CD4-positive, alpha-beta T cell treated with Interleukin-2 at 100 ng/mL for 4 hours (primary cell): ENCODE measurements around the gene GDPD3.

ENCODE experiments used
- DNase-seq: peaks from one replicate; pipeline ENCODE4 v3.0.0-alpha.2; 2020; ENCODE audit warnings: low spot score

Gene GDPD3

DNA sequence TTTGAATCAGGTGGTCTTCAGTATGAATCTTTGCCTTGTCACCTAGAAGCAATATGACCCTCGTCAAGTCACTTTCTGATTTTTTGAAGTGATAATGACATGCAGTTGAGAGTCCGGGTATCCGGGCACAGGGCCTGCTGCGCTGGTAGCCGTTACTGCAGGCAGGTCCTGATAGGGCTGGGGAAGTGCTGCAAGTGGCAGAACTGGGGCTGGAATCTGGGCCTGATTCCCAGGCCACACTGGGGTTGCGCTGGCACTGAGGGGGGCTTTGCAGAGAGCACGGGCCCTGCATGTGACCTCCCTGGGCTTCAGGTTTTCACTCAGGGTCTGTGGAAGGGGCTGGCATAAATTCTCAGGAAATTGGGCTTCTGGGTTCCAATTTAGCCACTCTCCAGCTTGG, 34.6 kb downstream of the GDPD3 start:
- no peak for DNase-seq

DNA sequence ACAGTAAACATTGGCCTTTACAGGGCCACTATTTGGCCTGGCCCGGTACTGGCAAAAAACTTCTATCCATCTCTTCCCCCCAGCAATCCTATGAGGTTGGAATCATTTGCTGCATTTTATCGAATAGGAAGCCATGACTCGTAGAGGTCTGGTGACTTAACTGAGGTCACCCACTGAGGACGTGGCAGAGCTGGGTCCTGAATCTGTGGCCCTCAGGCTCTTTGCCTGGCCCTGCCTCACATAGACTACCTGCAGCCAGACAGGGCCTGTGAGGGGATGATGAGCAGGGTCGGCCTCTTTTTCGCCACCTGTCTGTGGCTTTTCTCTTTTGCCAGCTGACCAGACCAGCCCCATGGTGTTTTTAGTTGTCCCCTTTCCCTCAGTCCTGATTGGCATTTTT, 35.7 kb downstream of the GDPD3 start:
- DNase-seq = no peak

DNA sequence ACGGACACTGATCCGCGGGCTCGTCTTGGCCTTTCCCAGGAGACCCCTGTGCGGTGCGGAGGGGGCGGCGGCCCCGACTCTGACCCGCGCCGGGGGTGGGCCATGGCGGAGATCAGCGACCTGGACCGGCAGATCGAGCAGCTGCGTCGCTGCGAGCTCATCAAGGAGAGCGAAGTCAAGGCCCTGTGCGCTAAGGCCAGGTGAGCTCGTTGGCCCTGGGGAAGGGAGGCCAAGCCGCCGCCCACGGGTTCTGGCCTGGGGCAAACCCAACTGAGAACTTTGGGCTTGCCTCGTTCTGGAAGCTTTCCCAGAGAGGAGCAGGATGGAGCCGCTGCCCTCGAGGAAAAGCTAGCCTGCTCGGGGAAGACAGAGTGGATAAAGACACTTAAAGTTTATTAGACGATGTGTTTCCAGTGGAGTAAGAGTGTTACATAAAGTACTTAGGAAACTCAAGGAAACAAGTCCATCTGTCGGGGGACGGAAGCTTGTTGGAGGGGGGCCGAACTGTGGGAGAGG, 37.0 kb downstream of the GDPD3 start:
- no peak for DNase-seq

DNA sequence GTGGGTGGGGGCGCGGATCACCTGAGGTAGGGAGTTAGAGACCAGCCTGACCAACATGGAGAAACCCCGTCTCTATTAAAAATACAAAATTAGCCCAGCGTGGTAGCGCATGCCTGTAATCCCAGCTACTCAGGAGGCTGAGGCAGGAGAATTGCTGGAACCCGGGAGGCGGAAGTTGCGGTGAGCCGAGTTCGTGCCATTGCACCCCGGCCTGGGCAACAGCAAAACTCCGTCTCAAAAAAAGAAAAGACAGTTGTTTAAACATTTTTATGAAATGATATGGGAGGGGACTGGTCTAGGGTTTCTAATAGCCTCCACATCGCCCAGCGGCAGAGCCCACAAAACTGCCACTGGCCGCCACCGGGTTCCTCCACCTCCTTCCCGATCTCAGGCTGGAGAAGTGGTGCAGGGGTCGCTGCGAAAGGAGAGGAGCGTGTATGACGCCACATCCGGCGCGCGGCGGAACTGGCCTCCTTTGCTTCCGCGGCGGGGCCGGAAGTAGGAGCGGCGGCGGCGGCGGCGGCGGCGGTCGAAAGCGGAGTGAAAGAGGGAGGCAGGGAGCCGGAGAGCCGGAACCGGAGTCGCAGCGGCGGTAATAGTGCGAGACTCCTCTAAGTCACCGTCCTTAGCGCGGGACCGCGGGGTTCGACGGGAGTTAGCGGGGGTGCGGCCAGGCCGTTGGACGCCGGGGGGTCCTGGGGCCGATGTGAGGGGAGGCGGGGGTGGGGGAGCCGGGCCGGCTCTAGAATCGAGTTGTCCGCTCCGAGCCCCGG, 37.6 kb downstream of the GDPD3 start, which contains the start of gene PPP4C:
PPP4C (plus strand) TSS at position 492 of the 773 bp plus-strand sequence. CDS start 384 bp downstream, outside the sequence.
- DNase-seq = peak; percentile 84

DNA sequence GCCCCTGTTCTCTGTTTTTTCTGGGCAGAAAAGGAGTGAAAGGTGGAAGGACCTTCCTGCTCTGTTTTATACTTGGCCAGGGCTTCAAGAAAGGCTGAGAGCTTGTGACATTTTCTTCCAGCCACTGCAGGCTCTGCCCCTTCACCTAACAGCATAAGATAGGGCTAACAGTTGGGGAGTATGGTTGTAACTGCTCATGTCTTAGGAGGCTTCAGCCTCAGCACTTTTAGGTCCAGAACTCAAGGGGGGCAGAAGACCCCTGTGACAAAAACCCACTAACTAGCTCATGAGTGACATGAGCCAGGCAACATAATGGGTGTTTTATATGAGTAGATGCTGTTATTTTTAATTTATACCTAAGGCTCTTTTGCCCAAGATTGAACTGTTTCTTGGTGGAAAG, 42.8 kb downstream of the GDPD3 start:
- no peak for DNase-seq

DNA sequence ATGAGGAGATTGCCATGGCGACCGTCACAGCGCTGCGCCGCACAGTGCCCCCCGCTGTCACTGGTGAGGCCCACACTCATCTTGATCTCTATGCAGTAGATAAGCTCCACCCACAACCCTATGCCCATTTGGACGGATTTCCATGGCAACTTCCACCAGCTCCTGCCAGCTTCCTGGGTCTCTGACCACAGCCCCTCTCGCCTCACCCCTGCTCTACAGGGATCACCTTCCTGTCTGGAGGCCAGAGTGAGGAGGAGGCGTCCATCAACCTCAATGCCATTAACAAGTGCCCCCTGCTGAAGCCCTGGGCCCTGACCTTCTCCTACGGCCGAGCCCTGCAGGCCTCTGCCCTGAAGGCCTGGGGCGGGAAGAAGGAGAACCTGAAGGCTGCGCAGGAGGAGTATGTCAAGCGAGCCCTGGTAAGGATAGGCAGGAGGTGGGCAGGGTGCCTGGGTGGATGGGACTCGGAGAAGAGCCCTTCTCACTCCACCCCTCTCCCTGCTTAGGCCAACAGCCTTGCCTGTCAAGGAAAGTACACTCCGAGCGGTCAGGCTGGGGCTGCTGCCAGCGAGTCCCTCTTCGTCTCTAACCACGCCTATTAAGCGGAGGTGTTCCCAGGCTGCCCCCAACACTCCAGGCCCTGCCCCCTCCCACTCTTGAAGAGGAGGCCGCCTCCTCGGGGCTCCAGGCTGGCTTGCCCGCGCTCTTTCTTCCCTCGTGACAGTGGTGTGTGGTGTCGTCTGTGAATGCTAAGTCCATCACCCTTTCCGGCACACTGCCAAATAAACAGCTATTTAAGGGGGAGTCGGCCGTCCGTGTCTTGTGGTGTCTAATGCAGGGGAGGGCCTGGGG, 43.5 kb downstream of the GDPD3 start:
- no peak for DNase-seq

DNA sequence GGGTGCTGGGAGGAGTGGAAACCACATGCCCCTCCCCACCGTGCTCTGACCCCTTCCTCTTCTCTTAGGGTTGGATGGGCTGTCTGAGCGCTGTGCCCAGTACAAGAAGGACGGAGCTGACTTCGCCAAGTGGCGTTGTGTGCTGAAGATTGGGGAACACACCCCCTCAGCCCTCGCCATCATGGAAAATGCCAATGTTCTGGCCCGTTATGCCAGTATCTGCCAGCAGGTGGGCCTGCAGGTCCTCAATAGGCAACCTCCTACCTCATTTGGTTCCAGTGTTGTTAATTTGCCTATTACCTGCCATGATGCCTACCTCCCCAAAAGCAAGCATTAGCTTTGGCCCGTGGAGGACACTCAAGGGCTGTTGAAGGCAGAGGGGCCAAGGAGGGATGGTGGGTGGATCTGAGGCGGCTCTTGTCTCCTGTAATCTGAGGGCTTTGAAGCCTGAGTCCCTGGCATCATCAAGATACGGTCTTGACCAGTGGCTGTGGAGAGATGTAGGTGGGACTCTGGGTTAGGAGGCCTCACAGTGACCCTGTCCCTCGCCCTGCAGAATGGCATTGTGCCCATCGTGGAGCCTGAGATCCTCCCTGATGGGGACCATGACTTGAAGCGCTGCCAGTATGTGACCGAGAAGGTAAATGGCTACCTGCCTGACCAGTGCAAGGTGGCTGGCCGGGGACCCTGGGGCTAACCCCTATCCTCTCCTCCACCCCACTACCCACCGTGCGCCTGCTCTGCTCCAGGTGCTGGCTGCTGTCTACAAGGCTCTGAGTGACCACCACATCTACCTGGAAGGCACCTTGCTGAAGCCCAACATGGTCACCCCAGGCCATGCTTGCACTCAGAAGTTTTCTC, 44.4 kb downstream of the GDPD3 start:
- peak; percentile 55 for DNase-seq

DNA sequence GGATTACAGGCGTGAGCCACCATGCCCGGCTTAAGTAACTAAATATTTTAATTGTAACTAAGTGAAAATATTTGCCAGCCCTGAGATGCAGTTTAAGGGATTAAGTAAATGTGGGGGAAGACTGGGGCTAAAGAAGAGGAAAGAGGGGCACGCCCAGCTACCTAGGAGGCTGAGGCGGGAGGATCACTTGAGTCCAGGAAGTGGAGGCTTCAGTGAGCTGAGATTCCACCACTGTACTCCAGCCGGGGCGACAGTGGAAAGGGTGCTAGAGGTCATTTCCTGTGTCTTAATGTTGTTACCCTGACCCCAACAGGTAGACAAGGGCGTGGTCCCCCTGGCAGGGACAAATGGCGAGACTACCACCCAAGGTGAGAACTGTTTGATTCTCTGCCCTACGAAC, 45.0 kb downstream of the GDPD3 start:
- DNase-seq = no peak

DNA sequence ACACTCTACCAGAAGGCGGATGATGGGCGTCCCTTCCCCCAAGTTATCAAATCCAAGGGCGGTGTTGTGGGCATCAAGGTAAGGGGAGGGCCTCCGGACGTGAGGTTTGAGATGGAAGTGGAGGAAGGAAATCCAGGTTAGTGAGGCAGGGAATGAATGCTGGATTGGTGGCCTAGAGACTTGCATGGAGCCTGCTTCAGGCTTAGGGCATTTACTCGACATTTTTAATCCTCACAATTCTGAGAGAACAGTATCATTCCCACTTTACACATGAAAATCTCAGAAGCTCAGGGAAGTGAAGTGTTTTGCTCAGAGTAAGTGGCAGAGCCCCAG, 45.8 kb downstream of the GDPD3 start:
- DNase-seq = no peak

DNA sequence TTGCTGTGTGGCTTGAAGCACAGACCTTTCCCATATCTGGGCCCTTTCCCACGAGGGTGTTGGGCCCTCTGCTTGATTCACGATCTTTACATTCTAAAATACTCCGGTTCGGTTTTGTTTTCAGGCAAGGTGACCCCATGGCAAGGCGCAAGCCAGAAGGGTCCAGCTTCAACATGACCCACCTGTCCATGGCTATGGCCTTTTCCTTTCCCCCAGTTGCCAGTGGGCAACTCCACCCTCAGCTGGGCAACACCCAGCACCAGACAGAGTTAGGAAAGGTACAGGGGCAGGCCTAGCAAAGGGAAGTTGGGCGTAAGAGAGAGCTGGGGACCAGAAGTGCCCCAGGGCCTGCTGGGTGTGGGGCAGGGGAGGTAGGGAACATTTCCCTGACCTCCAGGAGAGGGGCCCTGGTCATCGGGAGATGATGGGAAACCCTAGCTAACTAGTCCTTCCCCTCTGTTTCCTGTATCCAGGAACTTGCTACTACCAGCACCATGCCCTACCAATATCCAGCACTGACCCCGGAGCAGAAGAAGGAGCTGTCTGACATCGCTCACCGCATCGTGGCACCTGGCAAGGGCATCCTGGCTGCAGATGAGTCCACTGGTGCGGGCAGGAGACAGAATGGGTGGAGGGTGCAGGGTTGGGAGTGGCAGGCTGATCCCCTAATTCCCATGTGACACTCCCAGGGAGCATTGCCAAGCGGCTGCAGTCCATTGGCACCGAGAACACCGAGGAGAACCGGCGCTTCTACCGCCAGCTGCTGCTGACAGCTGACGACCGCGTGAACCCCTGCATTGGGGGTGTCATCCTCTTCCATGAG, 46.4 kb downstream of the GDPD3 start:
- DNase-seq = no peak

DNA sequence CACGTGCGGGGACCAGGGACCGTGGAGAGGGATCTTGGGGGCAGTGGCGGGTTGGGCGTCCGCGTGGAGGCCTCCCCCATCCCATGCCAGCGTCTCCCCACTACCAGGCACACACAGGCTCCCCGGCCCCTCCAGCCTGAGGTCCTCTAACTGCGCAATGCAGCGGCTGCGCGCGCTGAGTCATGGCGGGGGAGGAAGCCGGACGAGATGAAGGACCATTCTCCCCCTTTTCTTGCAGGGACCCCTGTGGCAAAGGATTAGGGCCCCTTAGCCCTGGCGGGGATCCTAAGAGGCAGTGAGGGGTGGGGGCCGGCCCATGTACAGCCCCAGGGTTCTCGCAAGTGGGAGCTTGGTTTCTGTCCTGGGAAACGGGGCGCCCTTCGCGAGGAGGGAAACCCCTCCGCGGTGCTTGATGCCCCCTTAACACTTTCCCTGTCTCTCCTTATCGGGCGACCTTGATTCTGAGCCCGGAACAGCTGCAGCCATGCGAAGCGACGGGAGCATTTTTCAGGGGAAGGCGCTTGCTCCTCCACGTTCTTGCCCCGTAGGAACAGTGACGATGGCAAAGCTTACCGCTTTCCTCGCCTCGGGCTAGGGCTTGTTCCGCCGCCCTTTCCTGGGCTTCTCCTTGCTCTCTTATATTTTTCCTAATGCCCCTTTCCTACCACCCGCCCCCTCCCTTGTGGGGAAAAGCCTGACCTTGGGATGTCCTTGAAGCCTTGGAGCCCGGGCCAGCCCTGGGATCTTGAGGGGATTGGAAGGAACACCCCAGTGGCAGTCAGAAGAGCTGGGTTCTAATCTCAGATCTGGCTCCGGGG, 47.2 kb downstream of the GDPD3 start:
- peak; percentile 22 for DNase-seq

DNA sequence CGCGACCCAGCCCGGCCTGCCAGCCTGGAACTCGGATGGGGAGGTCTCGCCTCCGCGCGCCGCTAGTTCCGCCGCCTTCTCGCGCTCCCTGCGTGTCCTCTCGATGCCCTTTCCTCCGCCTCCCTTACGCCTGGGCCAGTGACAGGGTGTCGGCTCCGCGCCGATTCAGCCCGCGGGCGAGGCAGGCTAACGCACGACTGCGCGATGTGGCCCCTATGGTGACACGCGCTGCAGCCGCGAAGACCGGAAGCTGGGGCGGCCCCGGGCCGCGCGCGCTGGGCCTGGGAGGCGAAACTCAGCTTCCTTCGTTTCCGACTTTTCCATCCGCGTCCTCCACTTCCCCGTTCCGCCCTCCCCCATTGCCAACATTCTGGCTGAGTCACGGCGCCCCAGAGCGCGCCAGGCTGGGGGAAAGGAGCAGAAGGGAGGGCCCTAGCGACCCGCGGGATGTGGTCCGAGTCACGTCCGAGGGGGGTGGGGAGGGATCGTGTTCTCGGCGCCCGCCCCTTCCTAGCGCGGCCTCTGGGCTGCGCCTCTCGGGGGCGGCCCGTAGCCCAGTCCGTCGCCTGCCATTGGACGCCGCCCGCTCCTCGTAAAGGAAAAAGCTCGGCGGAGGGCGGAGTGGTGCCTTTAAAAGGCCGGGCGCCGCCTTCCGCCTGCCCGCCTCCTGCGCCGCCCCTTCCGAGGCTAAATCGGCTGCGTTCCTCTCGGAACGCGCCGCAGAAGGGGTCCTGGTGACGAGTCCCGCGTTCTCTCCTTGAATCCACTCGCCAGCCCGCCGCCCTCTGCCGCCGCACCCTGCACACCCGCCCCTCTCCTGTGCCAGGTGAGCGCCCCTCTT, 48.0 kb downstream of the GDPD3 start, which contains the start of gene ALDOA:
ALDOA (plus strand) TSS at position 659 of the 841 bp plus-strand sequence. CDS start 1,138 bp downstream, outside the sequence.
- DNase-seq = peak; percentile 95

DNA sequence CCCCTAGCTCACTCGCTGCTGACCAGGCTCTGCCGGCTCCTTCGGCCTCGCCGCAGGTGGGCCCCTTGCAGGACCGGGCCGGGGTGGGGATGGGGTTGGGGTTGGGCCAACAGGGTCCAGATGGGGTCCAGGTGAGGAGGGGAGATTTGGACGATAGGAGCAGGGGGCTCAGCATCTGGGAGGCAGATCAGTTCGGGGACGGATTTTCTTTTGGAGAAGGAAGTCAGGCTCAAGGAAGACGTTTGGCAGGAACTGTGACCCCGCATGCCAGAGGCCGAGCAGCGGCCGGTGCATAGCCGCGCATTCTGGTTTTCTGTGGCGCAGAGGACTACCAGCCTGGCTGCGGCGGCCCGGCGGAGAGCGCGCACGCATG, 48.6 kb downstream of the GDPD3 start:
- no peak for DNase-seq

DNA sequence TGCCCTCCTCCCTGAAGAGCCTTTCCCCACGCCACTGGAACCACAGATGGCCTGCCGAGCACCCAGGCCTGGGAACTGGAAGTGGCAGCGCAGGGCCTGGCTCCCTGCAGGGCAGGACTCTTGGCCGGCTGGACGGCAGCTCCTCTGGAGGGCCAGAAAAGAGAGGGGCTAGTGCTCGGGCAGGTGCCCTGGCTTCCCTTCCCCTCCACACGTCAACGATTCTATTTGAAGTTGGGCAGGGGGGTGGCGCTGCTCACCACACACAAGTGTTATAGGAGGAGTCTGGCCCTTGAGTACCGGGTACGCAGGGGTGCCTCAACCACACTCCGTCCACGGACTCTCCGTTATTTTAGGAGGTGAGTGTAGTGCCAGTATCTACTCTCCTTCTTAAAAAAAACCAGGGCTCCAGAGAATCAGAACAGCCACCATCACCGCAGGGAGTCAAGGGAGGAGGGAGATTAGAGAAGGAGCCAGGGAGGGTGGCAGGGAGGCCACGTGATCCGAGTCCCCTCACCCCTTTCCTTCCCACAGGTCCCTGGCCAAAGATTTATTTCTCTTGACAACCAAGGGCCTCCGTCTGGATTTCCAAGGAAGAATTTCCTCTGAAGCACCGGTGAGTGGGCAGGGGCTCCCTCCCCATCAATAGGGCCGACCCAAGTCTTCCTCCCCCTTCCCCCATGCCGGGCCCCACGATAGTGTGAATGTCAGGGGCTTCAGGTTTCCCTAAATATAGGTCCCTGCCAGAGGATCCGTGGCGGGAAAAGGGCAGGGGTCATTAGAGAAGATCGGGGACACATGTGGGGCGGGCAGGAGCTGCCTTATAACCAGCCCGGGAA, 49.2 kb downstream of the GDPD3 start:
- DNase-seq = peak; percentile 75

DNA sequence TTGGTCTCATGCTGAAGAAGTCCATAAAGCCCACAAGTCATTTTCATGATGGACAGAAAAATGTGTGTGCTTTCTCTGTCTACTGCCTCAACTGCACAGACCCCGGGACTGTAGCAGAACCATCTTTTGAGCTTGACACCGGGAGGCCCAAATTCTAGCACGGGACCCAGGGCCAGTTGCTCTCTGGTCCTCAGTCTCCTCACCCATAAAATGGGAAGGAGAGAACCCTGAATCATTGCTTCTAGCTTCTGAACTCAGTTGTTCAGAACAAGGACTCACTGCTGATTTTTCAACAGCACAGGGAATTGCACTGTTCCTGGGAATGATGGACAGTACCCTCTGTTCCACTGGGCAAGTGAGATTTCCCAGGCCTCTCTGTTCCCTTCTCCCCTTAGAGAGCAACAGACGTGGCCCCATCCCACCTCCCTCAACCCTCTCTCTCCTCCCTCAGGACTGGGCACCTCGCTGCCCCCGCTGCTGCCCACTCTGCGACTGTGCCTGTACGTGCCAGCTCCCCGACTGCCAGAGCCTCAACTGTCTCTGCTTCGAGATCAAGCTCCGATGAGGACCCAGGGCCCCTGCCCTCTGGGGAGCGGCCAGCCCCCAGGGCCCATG, 50.0 kb downstream of the GDPD3 start:
- no peak for DNase-seq

DNA sequence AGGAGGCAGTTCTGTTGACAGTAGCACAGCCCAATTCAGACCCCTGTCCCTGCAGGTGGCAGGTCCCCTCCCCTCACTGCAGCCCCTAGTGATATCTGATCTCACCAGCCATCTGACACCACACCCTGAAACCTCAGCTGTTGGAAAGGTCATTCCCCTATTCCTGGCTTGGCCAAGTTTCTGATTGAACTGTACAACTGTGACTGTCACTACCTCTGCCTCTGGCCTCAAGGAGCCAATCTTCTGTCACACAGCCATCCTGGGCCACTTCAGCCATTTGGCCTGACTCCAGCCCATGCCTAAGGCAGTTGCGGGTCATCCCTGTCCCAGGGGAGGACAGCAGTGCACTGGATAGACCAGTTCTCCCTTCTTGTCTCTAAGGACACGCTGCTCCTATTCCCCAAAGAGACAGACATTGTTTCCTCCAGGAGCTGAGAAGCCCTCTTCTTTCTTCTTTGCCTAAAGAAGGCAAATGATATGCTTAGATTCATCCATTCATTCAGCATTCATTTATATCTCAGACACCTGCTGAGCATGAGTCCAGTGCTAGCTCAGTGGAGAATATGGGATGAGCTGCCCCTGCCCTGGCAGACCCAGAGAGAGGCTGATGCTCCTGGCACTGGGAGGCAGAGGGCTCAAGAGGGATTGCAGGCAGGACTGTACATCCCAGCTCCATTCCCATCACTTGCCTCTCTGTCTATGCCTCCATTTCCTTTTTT, 52.3 kb downstream of the GDPD3 start:
- DNase-seq = no peak

DNA sequence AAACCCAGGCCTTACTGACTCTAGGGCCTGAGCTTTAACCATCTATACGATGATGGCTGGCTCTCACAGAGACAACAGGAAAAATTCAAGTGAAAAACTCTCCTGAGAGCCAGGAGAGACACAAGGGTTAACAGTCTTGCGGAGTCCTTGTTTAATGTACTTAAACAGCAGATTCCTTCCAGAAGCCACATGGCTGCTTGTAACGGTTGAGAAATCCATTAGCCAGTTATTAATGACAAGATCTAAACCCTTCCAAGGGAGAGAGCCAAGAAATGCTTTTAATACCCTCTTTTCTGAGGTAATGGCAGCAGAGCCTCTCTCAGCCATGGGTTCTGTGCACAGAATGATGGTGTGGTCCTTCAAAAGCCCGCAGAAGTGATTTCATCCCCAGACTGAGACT, 53.0 kb downstream of the GDPD3 start:
- DNase-seq = no peak
